HG03103 (cell line): ENCODE data around the gene TMEM205.
"Not testable (repeated sequence)": the region's sequence is repeated elsewhere in the genome, so short reads cannot be mapped to it uniquely, and the experiment has no call there.

Source experiments
- ATAC-seq: cut with Tn5 transposase; IDR thresholded peaks from one replicate; pipeline ENCODE4 v1.9.1; 2021; ENCODE audit warnings: low read depth; ENCODE audit not compliant: unreplicated experiment

TMEM205 gene

DNA sequence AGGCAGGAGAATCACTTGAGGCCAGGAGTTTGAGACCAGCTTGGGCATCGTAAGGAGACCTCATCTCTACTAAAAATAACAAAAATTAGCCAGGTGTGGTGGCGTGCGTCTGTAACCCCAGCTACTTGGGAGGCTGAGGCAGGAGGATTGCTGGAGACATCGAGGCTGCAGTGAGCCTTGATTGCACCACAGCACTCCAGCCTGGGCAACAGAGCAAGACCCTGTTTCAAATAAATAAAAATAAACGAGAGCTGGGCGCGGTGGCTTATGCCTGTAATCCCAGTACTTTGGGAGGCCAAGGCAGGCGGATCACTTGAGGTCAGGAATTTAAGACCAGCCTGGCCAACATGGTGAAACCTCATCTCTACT, 6.0 kb downstream of the TMEM205 start:
- ATAC-seq, result not testable (repeated sequence)

DNA sequence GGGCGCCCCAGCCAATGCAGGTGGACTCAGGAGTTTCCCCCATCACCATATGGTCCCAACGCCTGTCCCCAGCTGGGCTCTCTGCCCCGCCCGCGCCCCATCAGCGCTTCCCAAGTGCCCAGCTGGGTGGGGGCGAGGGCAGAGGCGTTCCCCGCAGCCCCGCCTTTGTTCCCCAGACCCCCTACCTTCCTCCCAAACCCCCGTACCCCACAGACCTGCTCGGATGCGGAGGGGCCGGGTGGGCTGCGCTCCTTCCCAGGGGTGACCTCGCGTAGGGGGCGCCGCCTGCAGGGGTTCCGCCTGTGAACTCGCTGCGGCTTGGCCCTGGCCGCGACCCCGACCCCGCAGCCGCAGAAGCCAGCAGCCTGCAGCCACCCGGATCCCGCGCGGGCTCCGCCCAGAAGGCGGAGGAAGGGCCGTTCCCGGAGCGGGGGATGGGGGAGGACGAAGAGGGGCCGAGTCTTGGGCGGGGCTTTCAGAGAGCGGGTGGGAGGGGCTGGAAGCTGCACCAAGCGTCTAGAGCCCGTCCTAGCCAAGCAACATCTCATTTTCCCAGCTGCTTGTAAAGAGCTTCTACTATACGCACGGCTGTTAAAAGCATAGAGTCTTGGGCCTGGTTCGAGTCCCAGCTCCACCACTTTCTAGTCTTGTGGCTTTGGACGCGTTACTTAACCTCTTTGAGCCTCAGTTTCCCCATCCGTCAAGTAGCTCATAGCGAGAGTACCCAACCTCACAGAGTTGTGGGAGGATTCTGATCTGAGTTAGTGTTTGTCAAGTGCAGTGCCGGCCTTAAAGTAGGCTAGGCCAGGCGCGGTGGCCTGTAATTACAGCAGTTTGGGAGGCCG, 6.6 kb downstream of the TMEM205 start, which contains the start of gene RAB3D:
RAB3D (minus strand) TSS at position 404 of the 845 bp plus-strand sequence. CDS start 2,258 bp downstream, outside the sequence.
- ATAC-seq, result peak; percentile 52

DNA sequence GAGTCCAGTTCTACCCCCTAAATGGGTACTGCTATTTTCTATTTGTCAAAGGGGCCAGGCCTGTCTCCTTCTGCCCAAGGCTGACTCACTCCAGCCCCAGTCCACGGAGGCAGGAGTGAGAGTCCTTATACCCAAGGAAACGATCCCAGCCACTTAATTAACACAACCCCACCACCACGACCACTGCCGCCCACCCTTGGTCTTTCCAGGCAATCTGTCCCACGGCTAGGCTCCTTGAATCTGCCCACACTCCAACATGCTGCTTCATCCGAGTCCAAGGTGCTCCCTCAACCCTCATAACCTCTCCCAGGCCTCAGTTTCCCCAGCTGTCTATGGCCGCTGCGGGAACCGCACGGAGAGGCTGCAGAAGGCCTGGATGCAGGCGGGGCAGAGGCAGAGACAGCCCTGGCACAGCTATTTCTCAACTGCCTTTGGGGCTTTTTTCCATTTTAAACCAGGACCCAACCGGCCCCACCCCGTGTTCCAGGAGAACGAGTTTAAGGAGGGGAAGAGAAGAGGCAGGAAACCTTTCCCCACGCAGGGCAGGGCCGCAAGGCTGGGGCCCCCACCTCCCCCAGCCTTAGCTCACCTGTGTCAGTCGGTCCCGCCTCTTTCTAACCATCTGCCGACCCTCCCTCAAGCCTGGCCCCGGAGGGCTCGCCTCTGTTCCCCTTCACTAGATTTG, 7.4 kb downstream of the TMEM205 start:
- no peak for ATAC-seq

DNA sequence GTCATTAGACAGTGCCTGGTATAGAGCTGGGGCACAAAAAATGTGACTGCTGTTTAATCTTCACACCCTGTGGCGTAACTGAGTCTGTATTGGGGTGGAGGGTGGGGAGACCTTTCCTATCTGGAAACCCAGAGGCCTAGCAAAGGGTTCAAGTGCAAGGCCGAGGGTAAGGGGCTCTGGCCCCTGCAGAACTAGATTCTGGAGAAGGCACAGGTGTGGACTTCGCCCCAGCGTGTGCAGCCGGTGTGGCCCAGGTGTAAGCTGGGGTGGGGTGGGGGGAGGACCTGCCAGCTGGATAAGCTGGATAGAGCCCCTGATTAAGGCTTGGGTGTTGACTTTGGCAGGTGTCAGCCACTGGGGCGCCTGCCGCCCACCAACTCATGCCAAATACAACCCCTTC, 7.9 kb downstream of the TMEM205 start:
- ATAC-seq, result no peak

DNA sequence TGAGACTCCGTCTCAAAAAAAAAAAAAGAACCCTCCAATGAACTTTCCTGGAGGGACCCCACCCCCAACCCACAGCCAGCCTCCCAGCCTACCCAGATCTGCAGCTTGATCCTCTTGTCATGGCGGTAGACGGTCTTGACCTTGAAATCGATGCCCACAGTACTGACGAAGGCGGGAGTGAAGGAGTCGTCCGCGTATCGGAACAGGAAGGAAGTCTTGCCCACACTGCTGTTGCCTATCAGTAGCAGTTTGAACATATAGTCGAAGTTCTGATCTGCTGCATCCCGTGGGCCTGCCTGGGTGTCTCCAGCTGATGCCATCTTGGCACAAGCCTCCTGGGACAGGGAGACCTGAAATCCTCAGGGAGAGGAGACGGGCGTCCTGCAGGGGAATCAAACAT, 9.0 kb downstream of the TMEM205 start:
- ATAC-seq, result no peak

DNA sequence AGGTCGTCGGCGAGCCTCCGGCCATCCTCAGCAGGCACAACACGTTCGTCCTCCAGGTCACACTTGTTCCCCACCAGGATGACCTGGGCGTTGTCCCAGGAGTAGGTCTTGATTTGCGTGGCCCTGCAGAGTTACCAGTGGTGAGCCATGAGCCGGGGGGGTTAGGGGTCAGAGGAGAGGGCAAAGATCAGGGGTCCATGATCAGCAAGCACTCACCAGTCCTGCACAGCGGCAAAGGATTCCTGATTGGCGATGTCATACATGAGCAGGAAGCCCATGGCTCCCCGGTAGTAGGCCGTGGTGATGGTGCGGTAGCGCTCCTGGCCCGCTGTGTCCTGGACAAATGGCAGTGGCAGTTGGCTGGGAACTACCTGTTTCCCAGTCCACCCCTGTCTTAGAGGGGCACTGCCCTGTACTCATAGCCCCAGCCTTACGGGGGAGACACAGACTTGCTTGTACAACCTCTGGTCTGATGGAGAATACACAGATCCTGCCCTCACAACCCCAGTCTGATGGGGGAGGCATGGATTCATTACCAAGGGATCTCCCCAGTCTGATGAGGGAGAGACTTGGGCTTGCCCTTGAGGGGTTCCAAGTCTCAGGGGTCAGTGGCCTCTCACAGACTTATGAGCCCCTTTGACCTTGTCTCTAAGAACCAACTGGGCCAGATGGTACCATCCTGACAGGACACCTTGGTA, 10.5 kb downstream of the TMEM205 start:
- ATAC-seq, result no peak

DNA sequence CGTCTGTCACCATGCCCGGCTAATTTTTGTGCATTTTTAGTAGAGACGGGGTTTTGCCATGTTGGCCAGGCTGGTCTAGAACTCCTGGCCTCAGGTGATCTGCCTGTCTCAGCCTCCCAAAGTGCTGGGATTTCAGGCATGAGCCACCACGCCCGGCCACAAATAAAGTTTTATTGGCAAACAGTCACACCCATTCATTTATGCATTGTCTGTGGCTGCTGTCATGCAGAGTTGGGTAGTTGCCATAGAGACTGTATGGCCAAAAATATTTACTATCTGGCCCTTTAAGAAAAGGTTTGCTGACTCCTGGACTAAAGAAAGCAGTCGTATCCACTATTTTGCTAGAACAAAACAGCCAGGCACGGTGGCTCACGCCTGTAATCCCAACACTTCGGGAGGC, 12.2 kb downstream of the TMEM205 start:
- ATAC-seq, result not testable (repeated sequence)

DNA sequence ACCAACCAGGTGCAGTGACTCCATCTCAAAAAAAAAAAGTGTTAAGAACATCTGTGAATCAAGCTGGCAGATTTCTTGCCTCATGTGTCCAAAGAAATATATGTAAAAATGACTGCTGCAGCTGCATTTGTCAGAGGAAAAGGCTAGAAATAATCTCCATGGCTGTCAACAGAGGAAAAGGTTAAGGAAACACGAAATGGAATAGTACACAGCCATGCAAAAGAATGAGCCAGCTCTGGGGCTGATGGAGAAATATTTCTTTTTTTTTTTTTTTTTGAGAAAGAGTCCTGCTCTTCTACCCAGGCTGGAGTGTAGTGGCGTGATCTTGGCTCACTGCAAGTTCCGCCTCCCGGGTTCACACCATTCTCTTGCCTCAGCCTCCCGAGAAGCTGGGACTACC, 13.2 kb downstream of the TMEM205 start:
- ATAC-seq, result no peak

DNA sequence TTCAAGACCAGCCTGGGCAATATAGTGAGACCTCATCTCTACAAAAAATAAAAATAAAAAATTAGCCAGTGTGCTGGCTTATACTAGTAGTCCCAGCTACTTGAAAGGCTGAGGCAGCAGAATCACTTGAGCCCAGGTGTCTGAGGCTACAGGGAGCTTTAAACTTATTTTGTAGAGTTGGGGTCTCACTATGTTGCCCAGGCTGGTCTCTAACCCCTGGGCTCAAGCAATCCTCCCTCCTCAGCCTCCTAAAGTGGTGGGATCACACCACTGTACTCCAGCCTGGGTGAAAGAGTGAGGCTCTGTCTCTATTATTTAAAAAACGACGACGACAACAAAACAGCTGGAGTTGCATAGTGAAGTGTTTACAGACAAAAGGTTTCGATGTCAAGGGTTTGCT, 14.6 kb downstream of the TMEM205 start:
- ATAC-seq, result no peak

DNA sequence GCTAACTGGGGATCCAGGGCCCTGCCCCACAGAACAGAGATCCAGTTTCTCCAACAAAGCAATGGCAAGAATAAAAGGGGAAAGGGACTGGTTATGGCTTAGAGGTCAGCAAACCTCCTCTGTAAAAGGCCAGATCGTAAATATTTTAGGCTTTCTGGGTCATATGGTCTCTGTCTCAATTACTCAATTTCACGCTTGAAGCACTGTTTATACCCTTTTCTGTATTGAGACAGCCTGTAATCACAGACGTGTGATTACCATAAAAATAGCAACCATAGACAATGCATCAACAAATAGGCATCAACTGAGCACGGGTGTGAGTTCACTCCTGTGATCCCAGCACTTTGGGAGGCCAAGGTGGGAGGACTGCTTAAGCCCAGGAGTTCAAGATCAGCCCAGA, 15.9 kb downstream of the TMEM205 start:
- ATAC-seq, result no peak

DNA sequence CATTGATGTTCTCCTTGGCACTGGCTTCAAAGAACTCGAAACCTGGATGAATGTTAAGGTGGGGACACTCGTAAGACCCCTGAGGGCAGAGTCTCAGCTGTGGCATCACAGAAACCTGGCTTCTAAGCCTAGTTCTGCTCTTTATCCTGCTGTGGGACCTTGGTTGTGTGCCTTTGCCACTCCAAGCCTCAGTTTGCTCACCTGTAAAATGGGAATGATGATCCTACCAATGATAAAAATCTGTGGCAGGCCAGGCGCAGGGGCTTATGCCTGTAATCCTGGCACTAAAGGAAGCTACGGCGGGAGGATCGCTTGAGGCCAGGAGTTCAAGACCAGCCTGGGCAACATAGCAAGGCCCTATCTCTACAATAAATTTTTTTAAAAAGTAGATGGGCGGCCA, 20.5 kb downstream of the TMEM205 start:
- no peak for ATAC-seq

DNA sequence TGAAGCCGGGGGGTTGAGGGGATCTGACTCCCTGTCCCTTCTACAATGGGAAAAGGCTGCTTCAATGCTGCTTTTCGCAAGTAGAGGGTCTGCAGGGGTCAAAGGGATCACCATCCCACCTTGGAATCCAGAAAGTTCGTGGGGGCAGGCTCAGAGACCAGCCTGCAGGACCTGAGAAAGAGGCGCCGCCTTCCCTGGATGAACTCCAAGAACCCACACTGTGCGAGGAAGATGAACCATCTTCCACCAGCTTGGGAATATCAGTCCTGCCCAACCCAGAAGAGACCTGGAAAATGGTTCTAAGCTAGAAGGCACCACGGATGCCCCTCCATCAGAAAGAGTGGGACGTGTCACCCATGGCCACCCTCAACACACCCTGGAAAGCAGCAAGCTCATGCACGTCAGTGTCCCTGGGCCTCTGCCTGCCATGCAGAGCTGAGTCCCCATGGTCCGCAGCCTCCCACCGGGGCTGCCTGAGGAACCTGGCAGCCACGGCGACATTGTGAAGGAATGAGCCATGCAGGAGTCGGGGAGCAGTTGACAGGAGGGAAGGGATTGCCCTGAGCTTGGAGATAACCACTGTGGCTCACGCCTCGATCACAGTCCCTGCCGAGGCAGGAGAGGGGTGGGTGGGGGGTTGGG, 21.2 kb downstream of the TMEM205 start:
- no peak for ATAC-seq

DNA sequence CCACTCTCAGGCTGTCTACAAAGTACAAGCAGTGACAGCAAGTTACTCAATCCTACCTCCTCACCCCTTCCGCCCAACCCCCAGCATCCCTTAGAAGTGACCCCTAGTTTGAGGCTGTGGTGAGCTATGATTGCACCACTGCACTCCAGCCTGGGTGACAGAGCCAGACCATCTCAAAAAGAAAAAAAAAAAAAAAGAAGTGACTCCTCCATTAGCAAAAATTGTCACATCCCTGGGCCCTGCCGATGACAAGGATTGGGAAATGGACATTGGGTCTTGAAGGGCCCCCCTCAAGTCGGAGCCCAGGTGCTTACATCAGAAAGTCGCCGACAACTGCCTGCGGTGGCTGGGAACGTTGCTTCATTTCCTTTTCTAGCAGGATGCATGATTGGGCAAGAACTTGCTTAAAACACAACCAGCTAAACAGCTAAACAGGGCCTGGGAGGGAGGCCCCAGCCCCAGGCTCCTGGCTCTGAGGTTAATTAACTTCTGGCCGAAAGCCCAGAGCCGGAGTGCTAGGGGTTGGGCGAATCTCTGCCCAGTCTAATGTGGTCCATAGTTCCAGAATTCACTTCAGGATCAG, 21.9 kb downstream of the TMEM205 start:
- ATAC-seq, result no peak

DNA sequence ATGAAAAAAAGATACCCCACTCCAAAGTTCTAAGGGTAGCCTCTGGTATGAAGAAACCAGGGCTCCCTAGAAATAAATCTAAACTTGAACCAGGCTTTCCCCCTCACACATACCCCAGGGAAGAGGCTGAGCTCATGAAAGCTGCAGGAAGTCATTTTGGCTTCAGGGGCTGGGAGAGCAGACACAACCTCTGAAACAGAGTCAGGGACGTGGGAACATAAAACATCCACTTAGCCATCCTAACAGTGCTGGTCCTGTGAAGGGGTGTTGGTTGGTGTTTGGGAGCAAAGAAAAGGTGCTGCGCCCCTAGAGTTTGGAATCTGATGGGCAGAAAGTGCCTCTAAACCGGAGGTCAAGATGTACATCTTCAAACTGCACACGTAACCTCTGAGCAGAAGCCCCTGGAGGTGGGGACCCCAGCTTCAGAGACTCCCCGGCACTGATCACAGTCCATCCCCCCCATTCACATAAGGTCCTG, 22.4 kb downstream of the TMEM205 start:
- no peak for ATAC-seq

DNA sequence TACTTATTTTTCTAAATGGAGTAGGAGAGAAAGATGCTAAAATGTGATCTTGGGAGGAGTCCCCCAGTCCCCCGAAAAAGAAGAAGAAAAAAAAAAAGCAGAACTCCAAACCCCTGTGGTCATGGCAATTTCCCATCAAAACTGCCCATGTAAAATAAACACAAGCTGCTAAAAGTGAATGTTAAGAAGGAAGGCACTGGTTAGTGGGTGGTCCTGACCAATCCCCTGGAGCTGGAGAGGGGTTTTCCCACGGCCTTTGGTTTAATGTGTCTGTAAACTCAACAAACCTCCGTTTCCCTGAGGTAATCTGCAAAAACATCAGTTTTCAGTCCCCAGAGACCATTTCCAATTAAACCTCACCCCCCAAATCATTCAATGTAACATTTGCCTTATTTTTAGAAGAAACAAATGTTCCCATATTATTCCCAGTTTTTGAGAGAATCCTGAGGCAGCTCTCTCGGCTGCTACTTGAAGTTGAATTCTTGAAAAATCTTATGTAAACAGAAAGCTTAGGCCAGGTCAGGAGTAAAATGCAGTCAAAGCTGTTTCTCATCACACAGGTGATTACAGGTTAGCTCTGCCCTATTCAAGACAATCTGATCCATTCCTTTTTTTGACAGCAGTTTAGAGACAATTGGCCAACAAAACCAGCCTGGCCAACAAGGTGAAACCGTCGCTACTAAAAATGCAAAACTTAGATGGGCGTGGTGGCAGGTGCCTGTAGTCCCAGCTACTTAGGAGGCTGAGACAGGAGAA, 23.6 kb downstream of the TMEM205 start:
- no peak for ATAC-seq

DNA sequence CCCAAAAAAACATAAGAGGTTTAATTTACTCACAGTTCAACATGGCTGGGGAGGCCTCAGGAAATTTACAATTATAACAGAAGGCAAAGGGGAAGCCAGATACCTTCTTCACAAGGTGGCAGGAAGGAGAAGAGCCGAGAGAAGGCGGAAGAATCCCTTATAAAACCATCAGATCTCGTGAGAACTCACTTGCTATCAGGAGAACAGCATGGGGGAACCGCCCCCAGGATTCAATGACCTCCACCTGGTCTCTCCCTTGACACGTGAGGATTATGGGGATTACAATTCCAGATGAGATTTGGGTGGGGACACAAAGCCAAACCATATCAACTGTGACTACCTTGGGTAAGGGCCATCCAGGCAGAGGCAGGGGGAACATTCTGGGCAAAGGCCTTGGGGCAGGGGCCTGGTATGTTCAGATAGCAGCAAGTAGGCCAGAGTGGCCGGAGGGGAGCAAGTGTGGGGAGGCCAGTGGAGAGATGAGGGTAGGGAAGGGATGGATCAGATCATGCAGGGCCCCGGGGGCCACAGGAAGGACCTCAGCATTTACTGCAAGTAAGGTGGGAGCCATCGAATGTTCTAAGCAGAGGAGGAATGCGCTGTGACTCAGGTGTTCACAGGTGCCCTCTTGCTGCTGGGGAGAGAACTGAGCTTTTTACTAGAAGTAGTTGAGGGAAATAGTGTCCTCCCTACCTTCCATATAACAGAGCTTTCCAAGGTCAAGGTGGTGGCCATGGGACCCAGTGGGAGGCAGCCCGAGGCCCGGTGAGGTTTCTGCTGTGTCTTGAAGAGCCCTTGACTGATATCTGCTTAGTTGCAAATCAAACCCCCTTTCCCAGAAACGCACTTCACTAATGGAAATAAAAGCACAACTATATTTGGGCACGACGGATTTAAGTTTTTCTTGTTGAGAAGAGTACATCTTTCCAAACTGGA, 24.6 kb downstream of the TMEM205 start:
- no peak for ATAC-seq

DNA sequence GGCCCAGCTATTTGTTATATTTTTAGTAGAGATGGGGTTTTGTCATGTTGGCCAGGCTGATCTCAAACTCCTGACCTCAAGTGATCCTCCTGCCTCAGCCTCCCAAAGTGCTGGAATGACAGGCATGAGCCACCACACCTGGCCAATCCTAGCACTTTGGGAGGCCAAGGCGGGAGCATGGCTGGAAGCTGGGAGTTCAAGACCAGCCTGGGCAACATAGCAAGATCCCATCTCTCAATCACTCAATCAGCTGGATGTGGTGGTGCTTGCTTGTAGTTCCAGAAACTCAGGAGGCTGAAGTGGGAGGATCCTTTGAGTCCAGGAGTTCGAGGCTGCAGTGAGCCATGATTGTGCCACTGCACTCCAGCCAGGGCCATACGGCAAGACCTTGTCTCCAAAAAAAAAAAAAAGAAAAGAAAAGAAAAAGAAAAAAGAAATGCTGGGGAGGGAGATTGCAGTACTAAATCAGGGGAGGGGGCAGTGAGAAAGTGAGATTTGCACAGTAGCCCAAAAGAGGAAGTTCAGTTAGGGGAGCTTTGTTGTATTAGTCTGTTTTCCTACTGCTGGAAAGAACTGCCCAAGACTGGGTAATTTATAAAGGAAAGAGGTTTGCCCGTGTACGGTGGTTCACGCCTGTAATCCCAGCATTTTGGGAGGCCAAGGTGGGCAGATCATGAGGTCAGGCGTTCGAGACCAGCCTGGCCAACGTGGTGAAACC, 25.6 kb downstream of the TMEM205 start:
- ATAC-seq, result not testable (repeated sequence)

DNA sequence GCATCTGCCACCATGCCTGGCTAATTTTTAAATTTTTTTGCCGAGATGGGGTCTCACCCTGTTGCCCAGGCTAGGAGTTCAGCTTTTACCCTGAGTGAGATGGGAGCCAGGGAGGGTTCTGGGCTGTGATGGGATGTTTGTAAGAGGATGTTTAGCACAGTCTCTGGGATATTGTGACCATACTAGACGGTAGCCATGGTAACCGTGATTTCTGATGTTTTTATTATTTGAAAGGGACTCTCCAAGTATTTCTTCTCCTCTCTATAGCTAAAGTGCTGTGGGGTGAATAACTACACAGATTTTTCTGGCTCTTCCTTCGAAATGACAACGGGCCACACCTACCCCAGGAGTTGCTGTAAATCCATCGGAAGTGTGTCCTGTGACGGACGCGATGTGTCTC, 39.7 kb downstream of the TMEM205 start:
- ATAC-seq, result no peak
